ENCODE results near the gene PRSS8.
A peak's percentile ranks its signal among the peaks of the same experiment; 100 is the strongest.
"Not testable (repeated sequence)": the region's sequence is repeated elsewhere in the genome, so short reads cannot be mapped to it uniquely, and the experiment has no call there.

PRSS8 gene

DNA sequence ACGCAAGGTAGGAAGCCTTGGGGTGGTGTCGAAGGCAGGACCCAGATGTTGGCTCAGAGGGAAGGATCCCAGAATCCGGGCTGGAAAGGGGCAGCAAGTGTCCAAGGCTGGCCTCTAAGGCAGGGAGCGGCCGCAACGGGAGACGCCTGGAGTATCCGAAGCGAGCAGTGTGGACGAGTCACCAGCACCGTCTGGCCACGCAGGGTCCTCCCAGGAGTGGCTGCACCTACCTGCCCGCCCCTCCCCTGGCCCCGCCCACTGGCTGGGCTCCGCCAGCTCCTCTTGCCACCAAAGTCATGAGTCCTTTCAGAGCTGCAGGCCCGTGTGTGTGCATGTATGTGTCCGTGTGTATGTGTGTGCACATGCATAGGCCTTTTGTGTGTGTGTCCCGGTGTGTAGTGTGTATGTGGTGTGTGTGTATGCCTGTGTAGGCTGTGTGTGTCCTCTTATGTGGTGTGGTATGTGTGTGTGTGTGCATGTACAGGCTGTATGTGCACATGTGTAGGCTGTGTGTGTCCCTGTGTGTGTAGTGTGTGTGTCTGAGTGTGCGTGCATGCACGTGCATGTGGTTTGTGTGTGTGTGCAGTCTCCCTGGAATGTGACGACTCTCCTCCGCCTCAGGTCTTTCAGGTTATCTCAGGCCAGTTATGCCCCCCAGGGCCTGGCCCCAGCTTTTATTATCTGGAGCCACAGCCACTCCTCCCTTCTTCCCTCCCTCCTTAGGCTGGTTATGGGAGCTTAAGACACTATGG is at the start of gene PRSS8:
PRSS8 (minus strand) TSS at position 193 of the 752 bp plus-strand sequence. CDS start 229 bp downstream, outside the sequence.
- no peak for DNase-seq

DNA sequence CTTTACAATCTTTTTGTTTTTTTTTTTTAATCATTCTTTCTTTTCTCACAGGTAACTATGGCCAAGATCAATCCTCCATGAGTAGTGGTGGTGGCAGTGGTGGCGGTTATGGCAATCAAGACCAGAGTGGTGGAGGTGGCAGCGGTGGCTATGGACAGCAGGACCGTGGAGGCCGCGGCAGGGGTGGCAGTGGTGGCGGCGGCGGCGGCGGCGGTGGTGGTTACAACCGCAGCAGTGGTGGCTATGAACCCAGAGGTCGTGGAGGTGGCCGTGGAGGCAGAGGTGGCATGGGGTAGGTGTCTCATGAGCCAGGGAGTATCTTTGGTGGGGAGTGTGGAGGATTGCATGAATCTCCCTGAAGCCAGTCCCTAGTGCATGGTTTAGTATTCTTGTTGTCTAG is 49.4 kb upstream of the PRSS8 start:
- DNase-seq = no peak

DNA sequence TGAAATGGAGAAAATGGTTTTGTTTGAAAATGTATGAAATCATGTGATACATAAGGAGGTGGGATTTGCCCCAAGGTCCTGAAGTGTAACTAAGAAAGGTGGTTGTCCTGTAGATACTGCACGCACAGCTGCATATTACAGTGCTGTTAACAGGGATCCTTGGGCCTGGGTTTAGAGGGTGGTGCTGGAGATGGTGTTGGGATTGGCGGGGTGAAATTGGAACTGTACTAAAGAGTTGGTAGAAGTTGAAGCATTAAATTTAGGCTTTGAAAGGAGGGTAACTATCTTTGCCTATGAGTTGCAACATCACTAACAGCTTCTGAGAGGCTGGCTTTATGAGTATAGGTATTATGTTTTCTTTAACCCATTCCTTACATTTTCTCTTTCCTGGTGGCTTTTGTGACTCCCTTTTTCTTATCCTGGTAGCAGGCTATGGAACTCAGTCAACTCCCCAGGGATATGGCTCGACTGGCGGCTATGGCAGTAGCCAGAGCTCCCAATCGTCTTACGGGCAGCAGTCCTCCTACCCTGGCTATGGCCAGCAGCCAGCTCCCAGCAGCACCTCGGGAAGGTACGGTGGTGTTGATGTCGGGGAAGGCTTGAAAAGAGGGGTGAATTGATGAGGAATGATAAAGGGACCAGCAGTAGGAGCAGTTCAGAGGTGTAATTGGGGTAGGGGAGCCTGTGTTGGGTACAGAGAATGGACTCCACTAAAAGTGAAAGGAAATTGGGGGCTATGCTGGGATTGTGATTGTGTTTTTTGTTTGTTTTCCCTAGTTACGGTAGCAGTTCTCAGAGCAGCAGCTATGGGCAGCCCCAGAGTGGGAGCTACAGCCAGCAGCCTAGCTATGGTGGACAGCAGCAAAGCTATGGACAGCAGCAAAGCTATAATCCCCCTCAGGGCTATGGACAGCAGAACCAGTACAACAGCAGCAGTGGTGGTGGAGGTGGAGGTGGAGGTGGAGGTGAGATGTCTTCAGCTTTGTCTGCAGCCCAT is 48.2 kb upstream of the PRSS8 start:
- DNase-seq = no peak

DNA sequence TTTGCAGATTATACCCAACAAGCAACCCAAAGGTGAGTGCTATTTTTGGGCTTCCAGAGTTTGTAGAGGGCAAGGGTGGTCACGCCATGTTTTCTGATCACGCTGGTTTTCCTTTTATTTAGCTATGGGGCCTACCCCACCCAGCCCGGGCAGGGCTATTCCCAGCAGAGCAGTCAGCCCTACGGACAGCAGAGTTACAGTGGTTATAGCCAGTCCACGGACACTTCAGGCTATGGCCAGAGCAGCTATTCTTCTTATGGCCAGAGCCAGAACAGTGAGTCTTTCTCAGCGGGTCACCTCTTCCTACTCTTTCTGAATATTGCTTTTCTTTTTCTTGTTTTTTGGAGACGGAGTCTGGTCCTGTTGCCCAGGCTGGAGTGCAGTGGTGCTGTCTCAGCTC is 46.9 kb upstream of the PRSS8 start:
- DNase-seq = no peak

DNA sequence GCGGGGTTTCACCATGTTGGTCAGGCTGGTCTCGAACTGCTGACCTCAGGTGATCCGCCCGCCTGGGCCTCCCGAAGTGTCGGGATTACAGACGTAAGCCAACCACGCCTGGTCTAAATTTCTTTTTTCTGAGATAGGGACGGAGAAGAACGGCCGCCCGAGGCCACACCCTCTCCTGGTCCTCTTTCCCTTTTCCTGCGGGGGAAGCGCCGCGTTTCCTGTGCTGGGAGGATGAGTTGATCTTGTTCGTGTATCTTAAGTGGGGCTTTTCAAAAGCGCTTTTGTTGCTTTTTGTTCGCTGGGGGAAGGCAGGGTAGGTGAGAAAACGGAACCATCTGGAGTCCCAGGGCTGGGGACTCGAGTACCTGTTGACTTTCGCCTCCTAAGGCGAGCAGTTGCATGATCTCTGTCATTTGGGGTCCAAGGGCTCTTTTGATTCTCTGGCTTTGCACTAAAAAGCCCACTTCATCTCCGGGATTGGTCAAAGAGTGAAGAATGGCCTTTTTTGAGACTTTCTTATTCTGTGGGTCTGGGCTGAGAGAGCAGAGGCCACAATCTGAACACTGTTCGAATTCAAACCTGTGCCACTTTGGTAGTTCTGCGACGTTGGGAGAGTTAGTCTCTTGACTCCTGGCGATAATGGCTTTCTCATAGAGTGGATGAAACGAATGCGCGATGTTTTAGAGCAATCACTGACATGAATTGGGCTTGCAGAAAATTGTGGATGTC is 45.7 kb upstream of the PRSS8 start:
- peak; percentile 35 for DNase-seq

DNA sequence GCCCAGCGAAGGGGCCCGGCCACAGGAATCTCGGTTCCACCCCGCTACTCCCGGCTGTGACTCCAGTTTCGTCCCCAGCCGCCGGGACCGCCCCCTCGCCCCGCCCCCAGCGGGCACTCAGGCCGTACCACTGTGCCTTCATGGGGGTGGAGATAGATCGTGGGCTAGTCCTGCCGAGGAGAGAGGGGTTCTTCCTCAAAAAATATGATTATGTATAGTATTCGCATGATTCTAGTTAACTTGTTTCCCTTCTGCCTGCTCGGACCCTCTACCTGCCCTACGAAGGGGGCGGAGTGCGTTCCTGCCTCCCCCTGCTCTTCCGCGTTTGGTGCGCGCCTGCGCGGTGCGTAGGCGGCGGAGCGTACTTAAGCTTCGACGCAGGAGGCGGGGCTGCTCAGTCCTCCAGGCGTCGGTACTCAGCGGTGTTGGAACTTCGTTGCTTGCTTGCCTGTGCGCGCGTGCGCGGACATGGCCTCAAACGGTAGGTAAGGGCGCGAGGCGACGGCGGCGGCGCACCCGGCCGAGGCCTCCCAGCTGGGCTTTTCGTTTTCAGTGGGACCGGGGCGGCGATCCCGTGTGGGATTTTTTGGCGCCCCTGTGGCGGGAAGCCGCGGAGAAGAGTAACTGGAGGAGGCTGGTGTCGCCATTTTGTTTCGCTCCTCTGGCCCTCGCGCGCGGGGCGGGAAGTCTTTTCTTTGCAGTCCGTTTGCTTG is 44.4 kb upstream of the PRSS8 start, which contains the start of gene FUS:
FUS (plus strand) TSS at position 393 of the 713 bp plus-strand sequence; CDS start at position 469, 76 bp downstream.
- DNase-seq = peak; percentile 91

DNA sequence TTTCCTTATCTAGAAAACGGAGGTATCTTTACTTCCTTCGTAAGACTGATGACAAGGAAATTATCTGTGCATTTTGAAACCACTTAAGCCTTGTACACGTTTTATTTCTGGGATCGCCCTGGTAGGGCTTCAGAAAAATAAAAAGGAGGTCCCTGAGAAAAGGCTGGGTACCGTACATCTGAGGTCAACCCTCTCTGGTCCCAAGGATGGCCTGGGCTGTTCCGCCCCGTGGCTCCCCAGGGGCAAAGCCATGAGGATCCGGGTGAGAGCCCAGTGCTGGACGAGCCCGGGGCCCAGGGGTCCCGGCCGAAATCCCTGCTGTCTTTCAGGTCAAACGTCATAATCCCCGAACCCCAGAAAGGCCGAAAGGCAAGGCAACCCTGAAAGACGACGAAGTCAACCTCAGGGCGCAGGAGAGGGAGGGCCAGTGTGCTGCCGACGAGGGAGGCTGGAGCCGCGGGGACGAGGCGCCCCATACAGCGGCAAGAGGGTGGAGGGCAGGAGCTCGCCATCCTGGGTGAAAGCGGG is 43.8 kb upstream of the PRSS8 start:
- DNase-seq = no peak

DNA sequence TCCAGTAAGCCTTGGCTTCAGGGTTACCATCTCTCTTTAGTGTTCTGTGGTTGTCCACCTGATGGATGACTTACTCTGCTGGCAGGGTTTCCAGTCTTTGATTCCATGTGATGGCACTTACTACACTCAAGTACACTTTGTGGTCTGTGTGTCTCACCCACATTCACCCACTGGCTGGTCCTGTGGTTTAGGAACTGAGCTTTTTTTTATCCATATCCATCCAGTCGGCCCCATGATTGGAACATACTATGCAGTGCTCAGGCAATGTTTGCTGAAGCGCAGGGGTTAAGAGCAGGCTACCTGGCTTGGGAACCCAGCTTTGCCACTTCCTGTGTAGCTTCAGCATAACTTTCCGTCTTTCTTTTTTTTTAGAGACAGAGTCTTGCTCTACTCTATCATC is 41.6 kb upstream of the PRSS8 start:
- DNase-seq = peak; percentile 38

DNA sequence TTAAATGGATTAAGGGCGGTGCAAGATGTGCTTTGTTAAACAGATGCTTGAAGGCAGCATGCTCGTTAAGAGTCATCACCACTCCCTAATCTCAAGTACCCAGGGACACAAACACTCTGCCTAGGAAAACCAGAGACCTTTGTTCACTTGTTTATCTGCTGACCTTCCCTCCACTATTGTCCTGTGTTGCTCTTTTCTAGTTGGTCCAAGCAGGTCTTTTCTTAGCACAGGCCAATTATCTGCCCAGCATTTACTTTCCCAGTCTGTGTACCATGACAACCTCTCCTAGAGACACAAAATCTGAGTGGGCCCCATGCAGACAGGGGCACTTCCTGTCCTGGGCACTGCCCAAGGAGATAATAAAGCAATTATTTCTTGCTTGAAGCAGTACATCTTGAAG is 34.5 kb upstream of the PRSS8 start:
- not testable (repeated sequence) for DNase-seq

DNA sequence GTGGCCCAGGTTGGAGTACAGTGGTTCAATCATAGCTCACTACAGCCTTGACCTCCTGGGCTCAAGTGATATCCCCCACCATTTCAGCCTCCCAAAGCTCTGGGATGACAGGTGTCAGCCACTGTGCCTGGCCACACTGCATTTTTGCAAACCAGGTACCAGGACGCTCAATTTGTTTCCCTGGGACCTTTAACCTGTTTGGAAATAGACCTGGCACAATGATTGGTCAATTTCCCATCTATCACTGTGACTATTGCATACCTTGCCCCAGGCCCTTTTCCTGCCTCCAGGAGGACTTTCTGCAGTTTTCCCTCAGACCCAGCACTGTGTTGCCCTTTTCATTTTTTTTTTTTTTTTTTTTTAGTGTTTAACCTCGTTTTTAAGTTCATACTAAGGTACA is 33.3 kb upstream of the PRSS8 start:
- no peak for DNase-seq

DNA sequence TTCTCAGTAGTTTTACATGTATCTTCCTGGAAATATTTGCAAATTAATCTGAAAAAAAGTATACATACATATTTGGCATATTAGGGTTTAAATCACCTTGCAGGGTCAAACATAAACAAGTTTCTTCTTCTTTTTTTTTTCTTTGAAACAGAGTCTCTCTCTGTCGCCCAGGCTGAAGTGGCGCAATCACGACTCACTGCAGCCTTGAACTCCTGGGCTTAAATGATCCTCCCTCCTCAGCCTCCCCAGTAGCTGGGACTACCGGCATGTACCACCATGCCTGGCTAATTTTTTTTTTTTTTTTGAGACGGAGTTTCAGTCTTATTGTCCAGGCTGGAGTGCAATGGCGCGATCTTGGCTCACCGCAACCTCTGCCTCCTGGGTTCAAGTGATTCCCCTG is 31.8 kb upstream of the PRSS8 start:
- DNase-seq = no peak

DNA sequence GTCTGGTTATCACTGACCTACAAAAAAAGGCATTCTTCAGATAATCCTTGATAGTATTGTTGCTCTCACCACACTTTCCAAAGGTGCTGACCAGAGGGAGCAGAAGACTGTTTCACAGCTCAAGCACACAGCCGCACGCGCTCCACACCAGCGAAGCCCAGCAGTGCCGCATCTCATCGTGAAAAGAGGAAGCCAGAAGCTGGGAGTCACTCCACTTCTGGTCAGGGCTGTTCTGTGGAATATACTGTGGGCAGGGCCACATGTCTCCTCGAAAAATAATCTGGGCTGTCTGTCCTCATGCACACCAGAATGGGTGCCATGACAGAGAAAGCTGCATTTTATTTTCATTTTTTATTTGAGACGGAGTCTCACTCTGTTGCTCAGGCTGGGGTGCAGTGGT is 21.6 kb upstream of the PRSS8 start:
- DNase-seq = no peak

DNA sequence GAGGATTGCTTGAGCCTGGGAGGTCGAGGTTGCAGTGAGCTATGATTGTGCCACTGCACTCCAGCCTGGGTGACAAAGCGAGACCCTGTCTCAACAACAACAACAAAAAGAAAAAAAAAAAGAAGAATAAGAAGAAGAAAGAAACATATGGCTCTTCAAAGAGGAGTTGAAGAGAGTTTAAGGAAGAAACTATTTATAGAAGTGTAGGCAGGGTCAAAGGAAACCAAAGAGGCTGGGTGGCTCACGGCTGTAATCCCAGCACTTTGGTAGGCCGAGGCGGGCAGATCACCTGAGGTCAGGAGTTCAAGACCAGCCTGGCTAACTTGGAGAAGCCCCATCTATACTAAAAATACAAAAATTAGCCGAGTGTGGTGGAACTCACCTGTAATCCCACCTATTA is 15.4 kb upstream of the PRSS8 start:
- DNase-seq = not testable (repeated sequence)

DNA sequence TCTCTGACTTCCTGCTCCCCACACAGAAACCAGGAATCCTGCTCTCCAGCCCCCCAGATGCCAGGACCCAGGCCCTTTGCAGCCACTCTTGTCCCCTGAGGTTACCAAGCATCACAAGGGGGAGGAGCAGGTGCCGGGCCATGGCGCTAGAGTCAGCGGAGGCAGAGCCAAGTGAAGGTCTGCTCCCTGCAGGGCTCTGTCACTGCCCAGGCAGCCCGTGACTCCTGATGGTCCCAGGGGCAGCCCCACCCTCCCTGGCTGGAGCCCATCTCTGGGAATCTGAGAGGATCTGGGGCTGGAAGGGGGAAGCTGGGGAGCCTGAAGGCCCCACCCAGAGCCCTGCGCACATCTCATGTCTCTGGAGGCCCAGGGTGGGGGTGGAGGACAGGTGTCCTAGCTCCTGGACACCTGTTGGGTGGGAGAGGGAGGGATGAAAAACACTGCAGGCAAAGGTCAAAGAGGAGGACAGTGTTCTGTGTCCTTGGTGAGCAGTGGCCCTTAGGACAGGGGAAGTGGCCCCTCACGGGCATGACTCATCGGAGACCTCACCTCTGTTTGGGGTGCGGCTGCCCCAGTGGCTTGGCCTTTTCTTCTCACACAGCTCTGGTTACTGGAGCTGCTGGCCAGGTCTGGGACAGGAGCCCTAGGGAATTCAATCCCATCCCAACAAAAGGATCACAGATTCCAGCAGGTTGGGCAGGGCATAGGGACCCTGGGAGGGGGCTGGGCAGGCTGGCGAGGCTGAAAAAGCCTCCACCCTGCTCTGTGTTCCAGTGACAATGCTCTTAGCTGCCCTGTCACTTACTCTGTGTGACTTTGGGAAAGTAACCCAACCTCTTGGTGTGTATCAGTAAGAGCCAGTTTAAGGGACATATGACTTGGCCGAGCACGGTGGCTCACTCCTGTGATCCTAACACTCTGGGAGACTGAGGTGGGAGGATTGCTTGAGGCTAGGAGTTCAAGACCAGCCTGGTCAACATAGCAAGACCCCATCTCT is 14.7 kb upstream of the PRSS8 start, which contains the start of gene PRSS36:
PRSS36 (minus strand) TSS at position 173 of the 997 bp plus-strand sequence; CDS start at position 142, 31 bp downstream.
- DNase-seq = no peak

DNA sequence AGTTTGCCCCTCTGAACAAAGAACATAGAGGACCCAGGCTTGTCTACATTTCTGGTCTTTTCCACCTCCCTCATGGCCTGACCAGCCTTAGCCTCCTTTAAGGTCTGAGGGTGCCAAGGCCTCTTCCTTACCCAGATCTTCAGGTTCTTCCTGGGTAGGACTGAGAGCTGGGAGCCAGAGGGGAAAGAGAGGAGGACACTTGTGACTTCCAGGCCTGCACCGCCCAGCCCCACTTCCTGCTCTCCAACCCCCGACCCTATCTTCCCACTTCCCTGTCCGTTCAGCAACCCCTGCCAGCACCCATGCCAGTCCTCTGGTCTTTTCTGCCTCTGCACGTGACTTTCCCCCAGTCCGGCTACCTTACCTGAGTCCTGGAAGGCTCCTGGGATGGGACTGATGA is 13.8 kb upstream of the PRSS8 start:
- DNase-seq = no peak

DNA sequence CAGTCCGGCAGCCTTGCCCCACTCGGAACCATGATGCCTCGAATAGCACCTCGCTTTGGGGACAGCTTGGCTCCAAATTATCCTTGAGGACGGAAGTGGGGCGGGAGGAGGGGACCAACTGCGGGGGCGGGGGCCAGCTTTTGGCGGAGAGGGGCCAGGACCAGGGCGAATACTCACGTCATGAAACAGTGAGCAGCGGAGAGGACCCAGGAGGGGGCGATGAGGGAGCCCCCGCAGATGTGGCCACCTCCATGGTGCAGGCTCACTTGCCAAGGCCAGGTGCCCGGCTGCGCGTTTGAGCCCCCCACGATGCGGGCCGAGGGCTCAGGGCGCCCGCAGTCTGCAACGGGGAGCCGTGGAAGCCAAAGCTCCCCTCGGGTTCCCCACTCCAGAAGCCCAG is 13.4 kb upstream of the PRSS8 start:
- no peak for DNase-seq

DNA sequence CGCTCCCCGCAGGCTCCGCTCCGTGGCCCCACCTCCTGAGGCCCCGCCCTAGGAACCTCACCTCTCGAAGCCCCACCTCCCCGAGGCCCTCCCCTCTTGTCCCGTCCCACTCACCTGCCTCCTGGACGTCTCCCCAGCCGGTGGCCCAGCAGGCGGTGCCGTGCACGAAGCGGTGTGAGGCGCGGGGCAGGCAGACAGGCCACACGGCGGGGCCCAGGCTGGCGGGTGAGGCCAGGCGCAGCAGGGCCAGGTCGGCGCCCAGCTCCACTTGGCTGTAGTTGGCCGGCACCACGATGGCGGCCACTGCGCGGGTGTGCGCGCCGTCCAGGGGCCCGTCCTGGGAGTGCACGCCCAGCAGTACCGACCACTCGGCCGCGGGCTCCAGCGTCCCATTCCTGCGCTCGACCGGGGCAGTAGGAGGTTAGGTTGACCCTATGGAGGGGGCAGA is 12.8 kb upstream of the PRSS8 start:
- DNase-seq = no peak

DNA sequence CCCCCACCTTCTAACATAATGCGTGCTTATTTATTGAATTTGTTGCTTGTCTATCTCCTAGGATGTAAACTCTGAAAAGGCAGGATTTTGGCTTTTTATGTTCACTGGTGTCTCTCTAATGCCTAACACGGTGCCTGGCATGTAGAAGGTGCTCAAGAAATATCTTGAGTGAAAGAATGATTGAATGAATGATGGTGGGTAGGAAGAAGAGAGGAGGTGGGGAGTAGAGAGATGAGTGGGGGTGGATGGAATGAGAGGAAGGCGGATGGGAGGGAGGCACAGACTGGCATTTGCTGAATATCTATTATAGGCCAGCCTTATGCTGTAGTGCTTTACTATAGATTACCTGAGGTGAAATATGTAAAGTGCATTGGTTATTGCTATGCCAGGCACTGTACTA is 12.0 kb upstream of the PRSS8 start:
- DNase-seq = no peak

DNA sequence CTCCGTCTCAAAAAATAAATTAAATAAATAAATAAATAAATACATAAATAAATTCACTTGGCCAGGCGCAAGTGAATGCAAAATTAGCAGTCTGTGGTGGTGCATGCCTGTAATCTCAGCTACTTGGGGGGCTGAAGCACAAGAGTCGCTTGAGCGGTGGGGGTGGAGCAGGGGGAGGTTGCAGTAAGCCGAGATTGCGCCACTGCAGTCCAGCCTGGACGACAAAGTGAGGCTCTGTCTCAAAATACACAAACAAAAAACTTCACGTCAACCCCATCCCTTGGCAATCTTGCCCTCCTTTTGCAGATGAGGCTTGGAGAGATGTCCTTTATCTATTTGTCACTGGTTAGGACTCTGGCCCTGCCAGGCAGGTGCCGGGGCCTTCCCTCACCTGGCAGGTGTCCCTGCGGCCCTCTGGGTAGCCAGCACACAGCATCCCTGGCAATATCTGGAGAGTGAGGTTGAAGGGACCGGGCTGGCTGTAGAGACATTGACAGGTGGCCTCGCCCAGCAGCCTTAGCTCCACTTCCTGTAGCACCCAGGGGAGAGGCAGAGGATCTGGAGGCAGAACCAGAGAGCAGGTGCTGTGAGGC is 10.0 kb upstream of the PRSS8 start:
- no peak for DNase-seq

DNA sequence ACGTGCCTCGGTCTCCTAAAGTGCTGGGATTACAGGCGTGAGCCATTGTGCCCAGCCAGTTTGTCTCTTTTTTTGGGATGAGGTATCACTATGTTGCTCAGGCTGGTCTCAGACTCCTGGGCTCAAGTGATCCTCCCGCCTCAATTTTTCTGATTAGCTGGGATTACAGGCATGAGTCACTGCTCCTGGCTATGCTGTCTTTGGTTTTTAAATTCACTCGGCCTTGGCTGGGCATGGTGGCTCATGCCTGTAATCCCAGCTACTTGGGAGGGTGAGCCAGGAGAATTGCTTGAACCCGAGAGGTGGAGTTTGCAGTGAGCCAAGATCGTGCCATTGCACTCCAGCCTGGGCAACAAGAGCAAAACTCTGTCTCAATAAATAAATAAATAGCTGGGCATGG is 8.9 kb upstream of the PRSS8 start:
- DNase-seq = not testable (repeated sequence)
